HG02642 (cell line): ENCODE results near the gene PRKG1.

Source experiments
- ATAC-seq: cut with Tn5 transposase; IDR thresholded peaks from one replicate; pipeline ENCODE4 v1.9.1; 2021; ENCODE audit warnings: mild to moderate bottlenecking; ENCODE audit not compliant: unreplicated experiment, poor library complexity

Gene PRKG1

GRCh38 chr10:51462076-51462779 lies 387.9 kb downstream of the PRKG1 start:
- no peak for ATAC-seq

- ATAC-seq = no peak
Measured at GRCh38 chr10:51468424-51468823, 394.1 kb downstream of the PRKG1 start.

- ATAC-seq = no peak
Measured at GRCh38 chr10:51469686-51470085, 395.4 kb downstream of the PRKG1 start.

- ATAC-seq = no peak
Measured at GRCh38 chr10:51471271-51471670, 397.0 kb downstream of the PRKG1 start.

- no peak for ATAC-seq
Measured at GRCh38 chr10:51472154-51472553, 397.9 kb downstream of the PRKG1 start.

- no peak for ATAC-seq
Measured at GRCh38 chr10:51479711-51480110, 405.4 kb downstream of the PRKG1 start.

GRCh38 chr10:51485668-51486067 lies 411.4 kb downstream of the PRKG1 start:
- ATAC-seq = no peak

GRCh38 chr10:51487576-51487975 lies 413.3 kb downstream of the PRKG1 start:
- ATAC-seq = no peak

GRCh38 chr10:51488766-51489408 lies 414.6 kb downstream of the PRKG1 start:
- no peak for ATAC-seq

- no peak for ATAC-seq
Measured at GRCh38 chr10:51498424-51498823, 424.1 kb downstream of the PRKG1 start.

GRCh38 chr10:51501396-51501795 lies 427.1 kb downstream of the PRKG1 start:
- ATAC-seq = no peak

GRCh38 chr10:51502124-51502523 lies 427.8 kb downstream of the PRKG1 start:
- no peak for ATAC-seq

GRCh38 chr10:51503378-51503777 lies 429.1 kb downstream of the PRKG1 start:
- ATAC-seq = no peak

- ATAC-seq = no peak
Measured at GRCh38 chr10:51507476-51507875, 433.2 kb downstream of the PRKG1 start.

- ATAC-seq = no peak
Measured at GRCh38 chr10:51508156-51508555, 433.9 kb downstream of the PRKG1 start.

GRCh38 chr10:51510231-51510630 lies 435.9 kb downstream of the PRKG1 start:
- no peak for ATAC-seq

GRCh38 chr10:51521605-51522004 lies 447.3 kb downstream of the PRKG1 start:
- no peak for ATAC-seq

- ATAC-seq = no peak
Measured at GRCh38 chr10:51522858-51523257, 448.6 kb downstream of the PRKG1 start.

GRCh38 chr10:51523440-51523839 lies 449.2 kb downstream of the PRKG1 start:
- no peak for ATAC-seq

GRCh38 chr10:51524041-51524440 lies 449.8 kb downstream of the PRKG1 start:
- no peak for ATAC-seq

- ATAC-seq = no peak
Measured at GRCh38 chr10:51527522-51528219, 453.4 kb downstream of the PRKG1 start.
